HG02852 (cell line): ENCODE data around the gene ITPK1.

ENCODE experiments used
- ATAC-seq: cut with Tn5 transposase; IDR thresholded peaks from one replicate; pipeline ENCODE4 v1.9.1; 2021; ENCODE audit warnings: mild to moderate bottlenecking, moderate library complexity; ENCODE audit not compliant: unreplicated experiment

Gene ITPK1

GRCh38 chr14:93012506-93012905 is 103.2 kb downstream of the ITPK1 start:
- ATAC-seq: no peak

GRCh38 chr14:93011650-93012325 is 103.9 kb downstream of the ITPK1 start:
- ATAC-seq: no peak

DNA sequence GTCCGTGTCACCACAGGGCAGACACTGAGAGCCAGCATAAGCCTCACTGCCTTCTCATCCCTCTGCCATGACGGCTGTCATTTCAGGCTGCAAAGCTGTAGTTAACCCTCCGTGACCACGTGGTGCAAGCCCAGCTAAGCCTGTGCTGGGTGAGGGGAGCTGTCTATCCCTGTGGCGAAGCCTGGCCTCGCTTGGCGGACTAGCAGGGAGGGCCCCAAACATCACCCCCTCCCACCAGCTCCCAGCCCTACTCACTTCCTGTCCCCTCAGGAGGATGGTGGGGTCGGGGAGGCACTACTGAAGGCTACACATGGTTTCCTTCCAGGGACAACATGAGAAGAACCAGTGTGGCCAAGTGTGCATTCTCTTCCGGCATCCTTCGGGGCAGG is 104.6 kb downstream of the ITPK1 start:
- no peak for ATAC-seq

DNA sequence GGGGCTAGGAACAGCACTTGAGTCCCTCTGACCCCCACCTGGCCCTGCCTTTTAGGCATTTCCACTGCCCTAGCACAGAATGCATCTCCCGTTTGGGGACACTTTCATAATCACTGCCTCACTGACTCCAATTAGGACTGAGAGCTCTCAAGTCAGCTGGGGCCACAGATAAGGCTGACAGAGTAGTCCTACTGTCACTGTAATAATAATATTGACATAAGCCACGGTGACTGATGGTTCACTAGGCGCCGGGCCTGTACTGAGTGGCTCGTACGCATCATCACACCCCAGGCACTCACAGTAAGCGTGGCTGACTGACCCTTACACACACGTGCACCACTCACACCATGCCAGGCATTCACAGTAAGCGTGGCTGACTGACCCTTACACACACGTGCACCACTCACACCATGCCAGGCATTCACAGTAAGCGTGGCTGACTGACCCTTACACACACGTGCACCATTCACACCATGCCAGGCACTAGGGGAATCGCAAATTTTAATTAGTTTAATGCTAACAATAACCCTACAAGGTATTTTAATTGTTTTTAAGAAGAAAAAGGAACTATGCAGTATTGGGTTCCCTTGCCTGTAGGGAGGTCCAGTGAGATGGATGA is 105.1 kb downstream of the ITPK1 start:
- ATAC-seq: no peak

DNA sequence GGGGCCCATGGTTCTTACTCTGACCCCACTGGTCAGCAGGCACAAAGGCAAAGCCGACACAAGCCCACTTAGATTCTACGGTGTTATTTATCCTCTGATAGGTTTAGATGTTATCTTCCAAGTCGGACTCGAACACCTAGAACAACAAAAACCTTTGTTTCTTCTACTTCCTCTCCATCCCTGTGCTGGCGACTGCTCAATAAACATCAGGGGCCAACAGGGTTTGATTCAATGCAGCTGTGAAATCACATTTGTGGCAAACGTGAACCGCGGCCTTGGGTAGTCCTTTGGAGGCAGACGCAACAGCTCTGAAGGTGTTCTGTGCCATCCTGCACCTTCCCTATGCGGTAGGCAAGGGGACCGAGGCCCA is 105.6 kb downstream of the ITPK1 start:
- ATAC-seq: no peak

- ATAC-seq: no peak
Measured at GRCh38 chr14:93009471-93010129, 106.1 kb downstream of the ITPK1 start.

DNA sequence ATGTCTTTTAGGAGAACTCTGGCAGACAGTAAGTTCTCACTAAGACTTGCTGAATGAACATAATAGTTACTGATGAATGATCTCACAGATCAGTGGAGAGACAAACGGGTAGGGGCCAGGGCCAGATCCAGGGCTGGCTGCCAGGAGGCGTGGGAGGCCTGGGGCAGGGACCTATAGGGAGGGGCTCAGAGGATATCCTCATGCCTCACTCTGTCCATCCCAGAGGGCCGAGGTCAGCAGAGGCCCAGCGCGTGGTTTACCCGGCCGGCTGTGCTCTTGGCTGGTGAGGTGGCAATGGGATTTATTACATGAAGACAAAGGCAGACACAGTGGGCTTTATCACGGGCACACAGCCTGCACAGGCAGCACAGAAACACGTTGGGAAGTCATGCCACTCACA is 107.3 kb downstream of the ITPK1 start:
- no peak for ATAC-seq

DNA sequence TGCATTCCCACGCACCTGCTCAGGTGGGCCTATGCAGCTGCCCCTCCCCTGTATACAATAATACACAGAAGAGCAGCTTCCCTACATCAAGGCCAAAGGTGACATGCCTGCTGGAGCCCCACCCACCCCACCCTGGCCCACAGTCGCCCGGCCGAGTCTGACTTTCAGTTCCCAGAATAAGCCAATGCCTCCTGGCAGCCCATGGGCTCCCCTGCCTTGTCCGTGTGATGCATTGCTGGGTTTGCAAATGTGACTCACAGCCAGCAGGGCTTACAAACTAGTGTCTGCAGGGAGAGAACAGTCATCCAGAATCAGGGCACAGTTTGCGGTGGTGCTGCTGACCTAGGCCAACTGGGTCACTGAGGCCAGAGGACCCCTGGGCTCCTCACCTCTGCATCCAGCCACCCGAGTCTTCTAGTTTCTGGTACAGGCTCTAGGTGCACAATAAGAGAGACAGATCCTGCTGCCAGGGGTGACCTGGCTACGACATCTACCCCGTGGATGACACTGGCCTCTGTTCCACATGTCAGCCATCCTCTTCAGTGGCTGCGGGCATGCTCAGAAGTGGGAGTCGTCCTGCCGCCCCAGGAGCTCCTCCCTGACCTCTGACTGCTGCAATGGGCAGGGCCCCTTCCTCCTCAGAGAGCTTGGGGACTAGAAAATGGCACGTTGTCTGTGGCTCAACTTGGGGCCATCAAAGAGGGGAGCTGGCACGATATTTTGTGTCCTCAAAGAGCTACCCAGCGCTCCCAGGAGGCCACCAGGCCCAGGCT is 108.3 kb downstream of the ITPK1 start:
- ATAC-seq: peak; percentile 45

GRCh38 chr14:93006567-93007051 is 109.1 kb downstream of the ITPK1 start:
- no peak for ATAC-seq

GRCh38 chr14:93005838-93006237 is 109.9 kb downstream of the ITPK1 start:
- ATAC-seq: no peak

- ATAC-seq: no peak
Measured at GRCh38 chr14:93005135-93005813, 110.5 kb downstream of the ITPK1 start.

- ATAC-seq: no peak
Measured at GRCh38 chr14:93004699-93005082, 111.0 kb downstream of the ITPK1 start.

- no peak for ATAC-seq
Measured at GRCh38 chr14:93003945-93004698, 111.6 kb downstream of the ITPK1 start.

- ATAC-seq: no peak
Measured at GRCh38 chr14:93002851-93003298, 112.8 kb downstream of the ITPK1 start.

- ATAC-seq: no peak
Measured at GRCh38 chr14:93002049-93002448, 113.7 kb downstream of the ITPK1 start.

DNA sequence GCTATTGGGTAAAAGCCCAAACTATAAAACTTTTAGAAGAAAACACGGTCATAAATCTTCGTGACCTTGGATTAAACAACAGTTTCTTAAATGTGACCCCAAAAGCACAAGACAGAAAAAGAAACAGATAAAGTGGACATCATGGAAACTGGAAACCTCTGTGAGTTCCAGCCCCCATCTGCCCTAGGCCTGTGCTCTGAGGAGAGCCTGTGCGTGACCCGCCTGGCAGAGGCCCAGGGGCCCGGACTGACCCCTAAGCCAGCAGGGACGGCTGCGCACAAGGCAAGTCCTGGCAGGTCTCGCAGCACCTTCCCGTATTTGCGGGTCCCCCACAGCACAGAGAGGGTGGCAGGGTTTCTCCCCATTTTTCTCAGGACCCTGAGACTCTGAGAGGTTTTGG is 116.8 kb downstream of the ITPK1 start:
- ATAC-seq: no peak

- ATAC-seq: no peak
Measured at GRCh38 chr14:92997343-92998061, 118.2 kb downstream of the ITPK1 start.

DNA sequence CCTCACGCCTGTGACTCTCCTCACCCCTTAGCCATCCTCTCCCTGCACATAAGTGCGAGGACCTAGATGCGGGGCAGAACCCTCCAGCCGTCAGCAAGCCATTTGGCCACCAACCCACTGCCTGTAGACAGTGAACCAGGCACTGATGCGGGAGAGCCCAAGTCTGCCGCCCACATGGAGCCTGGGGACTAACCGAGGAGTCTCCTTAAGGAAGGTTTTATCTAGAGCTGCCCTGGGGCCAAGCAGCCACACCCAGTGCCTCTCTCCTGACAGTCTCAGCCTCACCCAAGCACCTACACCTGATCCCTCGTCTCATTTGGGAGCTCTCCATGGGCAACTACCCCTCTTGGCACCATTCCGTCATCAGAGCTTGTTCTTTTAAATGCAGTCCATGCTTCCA is 120.1 kb downstream of the ITPK1 start:
- no peak for ATAC-seq

DNA sequence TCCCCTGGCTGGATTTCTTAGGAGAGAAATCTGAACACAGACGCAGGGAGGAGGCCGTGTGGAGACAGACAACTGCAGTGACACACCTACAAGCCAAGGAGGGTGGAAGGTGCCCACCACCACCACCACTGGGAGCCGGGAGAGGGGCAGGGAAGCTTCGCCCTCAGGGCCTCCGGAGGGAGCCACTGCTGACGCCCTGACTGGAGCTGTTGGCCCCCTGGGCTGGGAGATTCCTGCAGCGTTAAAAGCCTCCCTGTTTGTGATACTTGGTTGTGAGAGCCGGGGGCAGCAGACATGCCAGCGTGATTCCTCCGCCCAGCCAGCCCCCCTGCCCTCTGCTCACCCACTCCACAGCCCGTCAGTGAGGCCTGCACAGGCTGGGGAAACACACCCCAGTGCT is 120.8 kb downstream of the ITPK1 start:
- no peak for ATAC-seq
